HCT116 (cell line): Measurements from ENCODE around the gene ABTB1. TPM values are rescaled to one million over a fixed set of nuclear protein-coding genes. Genes with fewer than 3 reads are reported as not detected.

Experiments used
- ATAC-seq: fragments of 200-7000 bp; cut with Tn5 transposase; 2 replicates; pipeline ENCODE4 v1.9.1; 2020; ENCODE audit warnings: mild to moderate bottlenecking, moderate library complexity
- BruUV-seq: library from RNA; stranded (reverse); fragments of 400-500 nt; replicated peaks from 2 replicates; lab custom pipeline; 2021; lab: Mats Ljungman, UMichigan
- CTCF ChIA-PET: fragments of 300-600 bp; sonication (Branson Sonifier 250); formaldehyde crosslinking; loops from one replicate; lab custom pipeline; 2021; ENCODE audit warnings: antibody characterized with exemption; lab: Charles Lee
- POLR2A ChIA-PET: fragments of 300-600, 350-600 bp; sonication (Branson Sonifier 250); formaldehyde crosslinking; loops from one replicate; lab custom pipeline; 2021; ENCODE audit warnings: antibody characterized with exemption; lab: Charles Lee
- RAD21 ChIA-PET, 2 experiments: fragments of 300-600 bp; sonication (Branson Sonifier 250); formaldehyde crosslinking; loops; one replicate each; lab custom pipeline; 2023; ENCODE audit warnings: low total read pairs in 2 of 2; ENCODE audit not compliant: uncharacterized antibody in 2 of 2, unreplicated experiment in 2 of 2, low non-redundant PET in 1 of 2; lab: Charles Lee
- DNase-seq: peaks from one replicate; pipeline ENCODE4 v3.0.0-alpha.2; 2010; ENCODE audit warnings: low read depth, low spot score
- H2AFZ ChIP-seq: fragments of 200-600 bp; shearing (Covaris generic), sonication (generic); 2 replicates; pipeline ENCODE4 v1.6.1; 2017; ENCODE audit warnings: low read depth, mixed run types, mixed read lengths, antibody characterized with exemption, low read length; ENCODE audit not compliant: poor library complexity, severe bottlenecking
- H3K27ac ChIP-seq: 2 replicates; pipeline ENCODE4 v1.5.1; 2012; ENCODE audit warnings: low read depth, low read length
- H3K27me3 ChIP-seq: fragments of 200-600 bp; sonication (generic); 2 replicates; pipeline ENCODE4 v1.6.1; 2016; ENCODE audit warnings: mixed run types, low read length, mixed read lengths; ENCODE audit not compliant: insufficient read depth
- H3K36me3 ChIP-seq, 2 experiments: fragments of 200-500 bp in 1 of 2; fragments of 200-600 bp in 1 of 2; sonication (Bioruptor generic) in 1 of 2; sonication (generic) in 1 of 2; 2 replicates each; pipeline versions ENCODE4 v1.5.1 to v1.6.1; 2014 to 2016; ENCODE audit warnings: low read length in 2 of 2, inconsistent platforms in 1 of 2, mixed read lengths in 1 of 2, mixed run types in 1 of 2; ENCODE audit not compliant: insufficient read depth in 2 of 2, control insufficient read depth in 1 of 2
- H3K4me1 ChIP-seq, 2 experiments: fragments of 200-600 bp in 1 of 2; sonication (generic) in 1 of 2; 2 replicates each; pipeline versions ENCODE4 v1.5.1 to v1.6.1; 2012 to 2017; ENCODE audit warnings: low read length in 2 of 2, inconsistent platforms in 1 of 2, mild to moderate bottlenecking in 1 of 2, mixed read lengths in 1 of 2, mixed run types in 1 of 2, moderate library complexity in 1 of 2; ENCODE audit not compliant: insufficient read depth in 2 of 2, control insufficient read depth in 1 of 2
- H3K4me2 ChIP-seq: fragments of 200-600 bp; sonication (generic); 2 replicates; pipeline ENCODE4 v1.6.1; 2017; ENCODE audit warnings: mixed run types, low read length, mixed read lengths
- H3K4me3 ChIP-seq, 2 experiments: fragments of 200-600 bp in 1 of 2; sonication (generic) in 1 of 2; replicated peaks in 1 of 2; 2 replicates each; pipeline ENCODE4 v1.5.1; 2011 to 2016; ENCODE audit warnings: low read length in 2 of 2, control low read depth in 1 of 2, low read depth in 1 of 2, mild to moderate bottlenecking in 1 of 2, mixed read lengths in 1 of 2, mixed run types in 1 of 2
- H3K79me2 ChIP-seq: fragments of 200-600 bp; sonication (generic); 2 replicates; pipeline ENCODE4 v1.6.1; 2017; ENCODE audit warnings: mild to moderate bottlenecking, mixed run types, low read length, moderate library complexity, mixed read lengths; ENCODE audit not compliant: insufficient read depth
- H3K9ac ChIP-seq: fragments of 200-600 bp; sonication (generic); 2 replicates; pipeline ENCODE4 v1.6.1; 2016; ENCODE audit warnings: low read length, mixed read lengths
- H3K9me2 ChIP-seq: fragments of 200-600 bp; sonication (generic), shearing (Covaris generic); 2 replicates; pipeline ENCODE4 v1.6.1; 2017; ENCODE audit warnings: mixed run types, mild to moderate bottlenecking, moderate library complexity; ENCODE audit not compliant: insufficient read depth
- H3K9me3 ChIP-seq, 2 experiments: fragments of 200-500 bp in 1 of 2; fragments of 200-600 bp in 1 of 2; sonication (Bioruptor generic) in 1 of 2; sonication (generic) in 1 of 2; 2 replicates each; pipeline ENCODE4 v1.6.1; 2014 to 2017; ENCODE audit warnings: low read length in 2 of 2, mixed read lengths in 2 of 2, inconsistent platforms in 1 of 2, low read depth in 1 of 2, mild to moderate bottlenecking in 1 of 2, mixed run types in 1 of 2, moderate library complexity in 1 of 2; ENCODE audit not compliant: control insufficient read depth in 1 of 2, insufficient read depth in 1 of 2
- H4K20me1 ChIP-seq: fragments of 200-600 bp; sonication (generic), shearing (Covaris generic); 2 replicates; pipeline ENCODE4 v1.6.1; 2017; ENCODE audit warnings: mixed run types, mild to moderate bottlenecking, moderate library complexity; ENCODE audit not compliant: insufficient read depth
- CEBPB ChIP-seq: IDR thresholded peaks from 2 replicates; pipeline ENCODE4 v1.6.1; 2012; ENCODE audit warnings: low read depth
- EGR1 ChIP-seq: IDR thresholded peaks from 2 replicates; pipeline ENCODE4 v1.6.1; 2012; ENCODE audit warnings: low read depth
- EZH2 ChIP-seq: fragments of 200-600 bp; sonication (generic); IDR thresholded peaks from 2 replicates; pipeline ENCODE4 v1.6.1; 2017; ENCODE audit warnings: antibody characterized with exemption, mixed run types
- MAX ChIP-seq: IDR thresholded peaks from 2 replicates; pipeline ENCODE4 v1.6.1; 2012
- SP1 ChIP-seq: IDR thresholded peaks from 2 replicates; pipeline ENCODE4 v1.6.1; 2012; ENCODE audit warnings: low read depth
- YY1 ChIP-seq: IDR thresholded peaks from 2 replicates; pipeline ENCODE4 v1.6.1; 2011; ENCODE audit warnings: low read length, low read depth, moderate library complexity, mild to moderate bottlenecking; ENCODE audit not compliant: insufficient replicate concordance; ENCODE audit errors: extremely low read depth
- ZNF274 ChIP-seq: fragments of 200-500 bp; sonication (Bioruptor generic); IDR thresholded peaks from 2 replicates; pipeline ENCODE4 v1.6.1; 2014; ENCODE audit warnings: mild to moderate bottlenecking, low read depth, low read length, inconsistent platforms
- intact Hi-C: fragments of 100-400 bp; cut with micrococcal nuclease; formaldehyde crosslinking; loops from 2 replicates; pipeline ENCODE4 v1.10.0; 2022
- total RNA-seq: library from RNA; stranded (reverse); gene quantifications from one replicate; pipeline ENCODE4 v1.2.1, GENCODE V29; 2021; ENCODE audit not compliant: unreplicated experiment

ABTB1 gene
- total RNA-seq, 1 experiment from 2014 or later, result 19.4 TPM

GRCh38 chr3:127660621-127661251, 12.0 kb upstream of the ABTB1 start:
- POLR2A ChIA-PET, result no interaction called here
- H3K9me2 ChIP-seq, result no peaks in the 10 kb centered on the region
- no peak for TF ChIP-seq MAX
- TF ChIP-seq SP1, result no peak
- no peak for TF ChIP-seq EGR1
- TF ChIP-seq CEBPB, result no peak
- no peak for TF ChIP-seq ZNF274
- no peak for TF ChIP-seq YY1
- ATAC-seq (no peak), DNase-seq (no peak)
- intact Hi-C loops, result no loop called here
- no peak overlapping the region for H3K4me2 ChIP-seq
- no peak overlapping the region for H3K9ac ChIP-seq
- H2AFZ ChIP-seq, result no peak overlapping the region
- CTCF ChIA-PET, result no interaction called here
- RAD21 ChIA-PET, result no interaction called here
- no peaks in the 10 kb centered on the region for H3K27me3 ChIP-seq
- H3K27ac ChIP-seq, result no peak overlapping the region
- BruUV-seq, result no TSS peak
- no peaks in the 10 kb centered on the region for H3K9me3 ChIP-seq
- no peaks in the 10 kb centered on the region for H3K36me3 ChIP-seq
- H4K20me1 ChIP-seq, result no peaks in the 10 kb centered on the region
- no peaks in the 10 kb centered on the region for H3K79me2 ChIP-seq
- H3K4me3 ChIP-seq, result no peak overlapping the region
- peaks cover 3 to 5% of the 10 kb centered on the region in 2 experiments for H3K4me1 ChIP-seq

GRCh38 chr3:127661600-127661999, 11.2 kb upstream of the ABTB1 start:
- intact Hi-C loops, result no loop called here
- no TSS peak for BruUV-seq
- Histone ChIP-seq H3K9me2 (no peaks in the 10 kb centered on the region), H3K79me2 (no peaks in the 10 kb centered on the region), H3K27ac (no peak overlapping the region), H3K4me3 (no peak overlapping the region), H3K9me3 (no peaks in the 10 kb centered on the region), H3K27me3 (no peaks in the 10 kb centered on the region), H3K4me1 (no peaks in the 10 kb centered on the region), H2AFZ (no peak overlapping the region), H3K4me2 (no peak overlapping the region), H3K36me3 (no peaks in the 10 kb centered on the region), H3K9ac (no peak overlapping the region), H4K20me1 (no peaks in the 10 kb centered on the region)
- TF ChIP-seq EZH2, result no peak
- RAD21 ChIA-PET, result interaction anchor here in 1 of 2 experiments (0.8 kb wide), 1 partner anchor 23 kb away, joined by 3 read pairs; no protein-coding TSS in a partner anchor
- DNase-seq (no peak), ATAC-seq (no peak)
- CTCF ChIA-PET, result no interaction called here
- POLR2A ChIA-PET, result no interaction called here
